HCT116 (cell line): ENCODE results near the gene RUNX2. TPM values are rescaled to one million over a fixed set of nuclear protein-coding genes. Genes with fewer than 3 reads are reported as not detected.
A peak's percentile ranks its signal among the peaks of the same experiment; 100 is the strongest.

Source experiments
- ATAC-seq: fragments of 200-7000 bp; cut with Tn5 transposase; 2 replicates; pipeline ENCODE4 v1.9.1; 2020; ENCODE audit warnings: mild to moderate bottlenecking, moderate library complexity
- BruUV-seq: library from RNA; stranded (reverse); fragments of 400-500 nt; replicated peaks from 2 replicates; lab custom pipeline; 2021; lab: Mats Ljungman, UMichigan
- CTCF ChIA-PET: fragments of 300-600 bp; sonication (Branson Sonifier 250); formaldehyde crosslinking; loops from one replicate; lab custom pipeline; 2021; ENCODE audit warnings: antibody characterized with exemption; lab: Charles Lee
- POLR2A ChIA-PET: fragments of 300-600, 350-600 bp; sonication (Branson Sonifier 250); formaldehyde crosslinking; loops from one replicate; lab custom pipeline; 2021; ENCODE audit warnings: antibody characterized with exemption; lab: Charles Lee
- RAD21 ChIA-PET, 2 experiments: fragments of 300-600 bp; sonication (Branson Sonifier 250); formaldehyde crosslinking; loops; one replicate each; lab custom pipeline; 2023; ENCODE audit warnings: low total read pairs in 2 of 2; ENCODE audit not compliant: uncharacterized antibody in 2 of 2, unreplicated experiment in 2 of 2, low non-redundant PET in 1 of 2; lab: Charles Lee
- DNase-seq: peaks from one replicate; pipeline ENCODE4 v3.0.0-alpha.2; 2010; ENCODE audit warnings: low read depth, low spot score
- H2AFZ ChIP-seq: fragments of 200-600 bp; shearing (Covaris generic), sonication (generic); 2 replicates; pipeline ENCODE4 v1.6.1; 2017; ENCODE audit warnings: low read depth, mixed run types, mixed read lengths, antibody characterized with exemption, low read length; ENCODE audit not compliant: poor library complexity, severe bottlenecking
- H3K27ac ChIP-seq: 2 replicates; pipeline ENCODE4 v1.5.1; 2012; ENCODE audit warnings: low read depth, low read length
- H3K27me3 ChIP-seq: fragments of 200-600 bp; sonication (generic); 2 replicates; pipeline ENCODE4 v1.6.1; 2016; ENCODE audit warnings: mixed run types, low read length, mixed read lengths; ENCODE audit not compliant: insufficient read depth
- H3K36me3 ChIP-seq, 2 experiments: fragments of 200-500 bp in 1 of 2; fragments of 200-600 bp in 1 of 2; sonication (Bioruptor generic) in 1 of 2; sonication (generic) in 1 of 2; 2 replicates each; pipeline versions ENCODE4 v1.5.1 to v1.6.1; 2014 to 2016; ENCODE audit warnings: low read length in 2 of 2, inconsistent platforms in 1 of 2, mixed read lengths in 1 of 2, mixed run types in 1 of 2; ENCODE audit not compliant: insufficient read depth in 2 of 2, control insufficient read depth in 1 of 2
- H3K4me1 ChIP-seq, 2 experiments: fragments of 200-600 bp in 1 of 2; sonication (generic) in 1 of 2; 2 replicates each; pipeline versions ENCODE4 v1.5.1 to v1.6.1; 2012 to 2017; ENCODE audit warnings: low read length in 2 of 2, inconsistent platforms in 1 of 2, mild to moderate bottlenecking in 1 of 2, mixed read lengths in 1 of 2, mixed run types in 1 of 2, moderate library complexity in 1 of 2; ENCODE audit not compliant: insufficient read depth in 2 of 2, control insufficient read depth in 1 of 2
- H3K4me2 ChIP-seq: fragments of 200-600 bp; sonication (generic); 2 replicates; pipeline ENCODE4 v1.6.1; 2017; ENCODE audit warnings: mixed run types, low read length, mixed read lengths
- H3K4me3 ChIP-seq, 2 experiments: fragments of 200-600 bp in 1 of 2; sonication (generic) in 1 of 2; replicated peaks in 1 of 2; 2 replicates each; pipeline ENCODE4 v1.5.1; 2011 to 2016; ENCODE audit warnings: low read length in 2 of 2, control low read depth in 1 of 2, low read depth in 1 of 2, mild to moderate bottlenecking in 1 of 2, mixed read lengths in 1 of 2, mixed run types in 1 of 2
- H3K79me2 ChIP-seq: fragments of 200-600 bp; sonication (generic); 2 replicates; pipeline ENCODE4 v1.6.1; 2017; ENCODE audit warnings: mild to moderate bottlenecking, mixed run types, low read length, moderate library complexity, mixed read lengths; ENCODE audit not compliant: insufficient read depth
- H3K9ac ChIP-seq: fragments of 200-600 bp; sonication (generic); 2 replicates; pipeline ENCODE4 v1.6.1; 2016; ENCODE audit warnings: low read length, mixed read lengths
- H3K9me2 ChIP-seq: fragments of 200-600 bp; sonication (generic), shearing (Covaris generic); 2 replicates; pipeline ENCODE4 v1.6.1; 2017; ENCODE audit warnings: mixed run types, mild to moderate bottlenecking, moderate library complexity; ENCODE audit not compliant: insufficient read depth
- H3K9me3 ChIP-seq, 2 experiments: fragments of 200-500 bp in 1 of 2; fragments of 200-600 bp in 1 of 2; sonication (Bioruptor generic) in 1 of 2; sonication (generic) in 1 of 2; 2 replicates each; pipeline ENCODE4 v1.6.1; 2014 to 2017; ENCODE audit warnings: low read length in 2 of 2, mixed read lengths in 2 of 2, inconsistent platforms in 1 of 2, low read depth in 1 of 2, mild to moderate bottlenecking in 1 of 2, mixed run types in 1 of 2, moderate library complexity in 1 of 2; ENCODE audit not compliant: control insufficient read depth in 1 of 2, insufficient read depth in 1 of 2
- H4K20me1 ChIP-seq: fragments of 200-600 bp; sonication (generic), shearing (Covaris generic); 2 replicates; pipeline ENCODE4 v1.6.1; 2017; ENCODE audit warnings: mixed run types, mild to moderate bottlenecking, moderate library complexity; ENCODE audit not compliant: insufficient read depth
- CBX3 ChIP-seq: IDR thresholded peaks from 2 replicates; pipeline ENCODE4 v1.6.1; 2012; ENCODE audit warnings: low read depth
- CEBPB ChIP-seq: IDR thresholded peaks from 2 replicates; pipeline ENCODE4 v1.6.1; 2012; ENCODE audit warnings: low read depth
- EGR1 ChIP-seq: IDR thresholded peaks from 2 replicates; pipeline ENCODE4 v1.6.1; 2012; ENCODE audit warnings: low read depth
- EZH2 ChIP-seq: fragments of 200-600 bp; sonication (generic); IDR thresholded peaks from 2 replicates; pipeline ENCODE4 v1.6.1; 2017; ENCODE audit warnings: antibody characterized with exemption, mixed run types
- JUND ChIP-seq: IDR thresholded peaks from 2 replicates; pipeline ENCODE4 v1.6.1; 2012
- POLR2A ChIP-seq: IDR thresholded peaks from 2 replicates; pipeline ENCODE4 v1.7.0; 2011; ENCODE audit warnings: borderline replicate concordance; ENCODE audit not compliant: insufficient read depth, insufficient read length; ENCODE audit errors: extremely low read depth
- POLR2AphosphoS5 ChIP-seq: IDR thresholded peaks from 2 replicates; pipeline ENCODE4 v1.6.1; 2011; ENCODE audit warnings: mild to moderate bottlenecking, low read depth, low read length, moderate library complexity
- RAD21 ChIP-seq: IDR thresholded peaks from 2 replicates; pipeline ENCODE4 v1.6.1; 2012; ENCODE audit warnings: low read depth, mild to moderate bottlenecking
- SIN3A ChIP-seq: IDR thresholded peaks from 2 replicates; pipeline ENCODE4 v1.6.1; 2012; ENCODE audit warnings: low read depth
- SRF ChIP-seq: IDR thresholded peaks from 2 replicates; pipeline ENCODE4 v1.6.1; 2012; ENCODE audit warnings: low read depth
- YY1 ChIP-seq: IDR thresholded peaks from 2 replicates; pipeline ENCODE4 v1.6.1; 2011; ENCODE audit warnings: low read length, low read depth, moderate library complexity, mild to moderate bottlenecking; ENCODE audit not compliant: insufficient replicate concordance; ENCODE audit errors: extremely low read depth
- ZNF274 ChIP-seq: fragments of 200-500 bp; sonication (Bioruptor generic); IDR thresholded peaks from 2 replicates; pipeline ENCODE4 v1.6.1; 2014; ENCODE audit warnings: mild to moderate bottlenecking, low read depth, low read length, inconsistent platforms
- intact Hi-C: fragments of 100-400 bp; cut with micrococcal nuclease; formaldehyde crosslinking; loops from 2 replicates; pipeline ENCODE4 v1.10.0; 2022
- total RNA-seq: library from RNA; stranded (reverse); gene quantifications from one replicate; pipeline ENCODE4 v1.2.1, GENCODE V29; 2021; ENCODE audit not compliant: unreplicated experiment

The RUNX2 gene
- total RNA-seq, 1 experiment from 2014 or later, result 1.1 TPM

GRCh38 chr6:45445749-45446549 lies 117.8 kb downstream of the RUNX2 start (continued):
- TF ChIP-seq SIN3A, result peak; percentile 99
- TF ChIP-seq CEBPB, result peak; percentile 100
- peak; percentile 50; the same call in 1 of the 2 replicates for TF ChIP-seq SRF
- TF ChIP-seq POLR2AphosphoS5, result peak; percentile 82
- peak; percentile 98 for TF ChIP-seq CBX3
- TF ChIP-seq POLR2A, result no peak
- TF ChIP-seq, all 23 proteins: peak for 15

DNA sequence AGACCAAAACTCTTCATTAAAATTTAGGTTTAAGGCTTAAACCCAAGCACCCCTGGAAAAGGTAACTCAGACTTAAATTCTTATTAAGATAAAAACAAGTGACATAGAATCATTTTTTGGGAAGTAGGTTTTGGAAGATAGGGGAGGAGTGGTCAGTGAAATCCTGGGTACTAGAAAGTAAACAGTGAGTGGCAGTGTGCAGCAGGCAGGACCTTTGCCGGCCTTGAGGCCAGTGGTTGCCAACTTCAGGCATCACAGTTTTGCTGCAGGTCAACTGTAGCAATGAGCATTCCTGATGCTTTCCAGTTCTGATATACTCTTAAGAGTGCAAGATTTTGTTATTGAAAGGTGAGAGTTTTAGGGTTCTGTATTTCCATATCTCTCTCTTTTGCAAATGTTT lies 118.9 kb downstream of the RUNX2 start:
- H3K27me3 ChIP-seq, result no peaks in the 10 kb centered on the region
- no peaks in the 10 kb centered on the region for H3K79me2 ChIP-seq
- peaks cover 34 to 37% of the 10 kb centered on the region in 2 experiments for H3K4me1 ChIP-seq
- TF ChIP-seq JUND (no peak), SRF (no peak), EGR1 (no peak), ZNF274 (no peak), RAD21 (no peak), YY1 (no peak), POLR2AphosphoS5 (no peak), EZH2 (no peak)
- H2AFZ ChIP-seq, result peak overlapping the region; percentile 84
- peak overlapping the region; percentile 81; the same call in 1 of the 2 replicates for H3K4me2 ChIP-seq
- ATAC-seq (no peak), DNase-seq (no peak)
- ChIA-PET RAD21 (no interaction called here), CTCF (no interaction called here), POLR2A (no interaction called here)
- no peaks in the 10 kb centered on the region for H3K36me3 ChIP-seq
- H3K27ac ChIP-seq, result no peak overlapping the region
- no peaks in the 10 kb centered on the region for H4K20me1 ChIP-seq
- H3K9me3 ChIP-seq, result no peaks in the 10 kb centered on the region
- intact Hi-C loops, result no loop called here
- no peaks in the 10 kb centered on the region for H3K9me2 ChIP-seq
- BruUV-seq, result no TSS peak
- H3K4me3 ChIP-seq, result no peak overlapping the region
- H3K9ac ChIP-seq, result no peak overlapping the region
